ENCODE measurements around the gene CCBE1. TPM values are rescaled to one million over a fixed set of nuclear protein-coding genes. Genes with fewer than 3 reads are reported as not detected.

The CCBE1 gene
- total RNA-seq, 1 donor from 2014 or later, result 1.2 TPM

GRCh38 chr18:59681521-59682004 lies 15.7 kb downstream of the CCBE1 start:
- no peak overlapping the region for H3K4me3 Mint-ChIP-seq (ENCODE audit: unreplicated experiment)
- H3K27me3 Mint-ChIP-seq (ENCODE audit: unreplicated experiment), result peaks cover 2% of the 10 kb centered on the region

GRCh38 chr18:59681051-59681450 lies 16.2 kb downstream of the CCBE1 start:
- no peaks in the 10 kb centered on the region for H3K9me3 Mint-ChIP-seq (ENCODE audit: unreplicated experiment)
- H3K4me3 Mint-ChIP-seq (ENCODE audit: unreplicated experiment), result no peak overlapping the region
- no peak for TF ChIP-seq CTCF (IDR thresholded peaks at IDR 0.05; ENCODE audit: unreplicated experiment)
- no peaks in the 10 kb centered on the region for H3K4me1 Mint-ChIP-seq (ENCODE audit: unreplicated experiment)
- H3K27ac Mint-ChIP-seq (ENCODE audit: unreplicated experiment), result no peak overlapping the region
- no peaks in the 10 kb centered on the region for H3K36me3 Mint-ChIP-seq (ENCODE audit: low read depth, unreplicated experiment)
- DNase-seq (ENCODE audit: low spot score), result no peak
- peaks cover 2% of the 10 kb centered on the region for H3K27me3 Mint-ChIP-seq (ENCODE audit: unreplicated experiment)

More at GRCh38 chr18:59681521-59682004, 15.7 kb downstream of the CCBE1 start:
- Mint-ChIP-seq H3K36me3 (ENCODE audit: low read depth, unreplicated experiment) (no peaks in the 10 kb centered on the region), H3K4me1 (ENCODE audit: unreplicated experiment) (no peaks in the 10 kb centered on the region), H3K27ac (ENCODE audit: unreplicated experiment) (no peak overlapping the region), H3K9me3 (ENCODE audit: unreplicated experiment) (no peaks in the 10 kb centered on the region)
- no peak for TF ChIP-seq CTCF (IDR thresholded peaks at IDR 0.05; ENCODE audit: unreplicated experiment)
- no peak for DNase-seq (ENCODE audit: low spot score)

GRCh38 chr18:59675346-59675745 lies 21.9 kb downstream of the CCBE1 start:
- Mint-ChIP-seq H3K9me3 (ENCODE audit: unreplicated experiment) (no peaks in the 10 kb centered on the region), H3K4me3 (ENCODE audit: unreplicated experiment) (no peak overlapping the region), H3K27me3 (ENCODE audit: unreplicated experiment) (peaks cover 2% of the 10 kb centered on the region), H3K36me3 (ENCODE audit: low read depth, unreplicated experiment) (no peaks in the 10 kb centered on the region), H3K27ac (ENCODE audit: unreplicated experiment) (no peak overlapping the region), H3K4me1 (ENCODE audit: unreplicated experiment) (no peaks in the 10 kb centered on the region)
- DNase-seq (ENCODE audit: low spot score), result no peak
- no peak for TF ChIP-seq CTCF (IDR thresholded peaks at IDR 0.05; ENCODE audit: unreplicated experiment)

- Mint-ChIP-seq H3K9me3 (ENCODE audit: unreplicated experiment) (no peaks in the 10 kb centered on the region), H3K4me3 (ENCODE audit: unreplicated experiment) (no peak overlapping the region), H3K27me3 (ENCODE audit: unreplicated experiment) (peaks cover 2% of the 10 kb centered on the region), H3K27ac (ENCODE audit: unreplicated experiment) (no peak overlapping the region), H3K36me3 (ENCODE audit: low read depth, unreplicated experiment) (no peaks in the 10 kb centered on the region), H3K4me1 (ENCODE audit: unreplicated experiment) (no peaks in the 10 kb centered on the region)
- no peak for DNase-seq (ENCODE audit: low spot score)
- TF ChIP-seq CTCF (IDR thresholded peaks at IDR 0.05; ENCODE audit: unreplicated experiment), result no peak
These were observed 22.3 kb downstream of the CCBE1 start for GRCh38 chr18:59674903-59675270.

GRCh38 chr18:59674186-59674902 lies 22.9 kb downstream of the CCBE1 start:
- no peak overlapping the region for H3K4me3 Mint-ChIP-seq (ENCODE audit: unreplicated experiment)
- H3K27ac Mint-ChIP-seq (ENCODE audit: unreplicated experiment), result no peak overlapping the region
- H3K9me3 Mint-ChIP-seq (ENCODE audit: unreplicated experiment), result no peaks in the 10 kb centered on the region
- H3K4me1 Mint-ChIP-seq (ENCODE audit: unreplicated experiment), result no peaks in the 10 kb centered on the region
- TF ChIP-seq CTCF (IDR thresholded peaks at IDR 0.05; ENCODE audit: unreplicated experiment), result no peak
- H3K27me3 Mint-ChIP-seq (ENCODE audit: unreplicated experiment), result peaks cover 2% of the 10 kb centered on the region
- no peaks in the 10 kb centered on the region for H3K36me3 Mint-ChIP-seq (ENCODE audit: low read depth, unreplicated experiment)
- no peak for DNase-seq (ENCODE audit: low spot score)
